Fibroblast of skin of left biceps (primary cell): ENCODE results near the gene TAGAP.

Source experiments
- DNase-seq, 2 experiments: peaks; one replicate each; pipeline ENCODE4 v3.0.0-alpha.2; 2013; ENCODE audit warnings: low read depth in 2 of 2

Gene TAGAP

GRCh38 chr6:159071843-159072769, 27.3 kb upstream of the TAGAP start:
- no peak for DNase-seq

- DNase-seq = no peak
Measured at GRCh38 chr6:159068904-159069578, 24.2 kb upstream of the TAGAP start.

GRCh38 chr6:159067334-159067733, 22.5 kb upstream of the TAGAP start:
- DNase-seq = no peak

GRCh38 chr6:159066483-159066882, 21.7 kb upstream of the TAGAP start:
- DNase-seq = no peak

GRCh38 chr6:159065759-159066329, 21.1 kb upstream of the TAGAP start:
- DNase-seq = no peak

- no peak for DNase-seq
Measured at GRCh38 chr6:159065091-159065490, 20.3 kb upstream of the TAGAP start.

- no peak for DNase-seq
Measured at GRCh38 chr6:159064477-159064876, 19.7 kb upstream of the TAGAP start.

GRCh38 chr6:159063549-159063948, 18.8 kb upstream of the TAGAP start:
- no peak for DNase-seq

- DNase-seq = no peak
Measured at GRCh38 chr6:159062976-159063375, 18.2 kb upstream of the TAGAP start.

- DNase-seq = no peak
Measured at GRCh38 chr6:159062564-159062945, 17.8 kb upstream of the TAGAP start.

- DNase-seq = no peak
Measured at GRCh38 chr6:159061805-159062563, 17.2 kb upstream of the TAGAP start.

- DNase-seq = no peak
Measured at GRCh38 chr6:159061146-159061545, 16.4 kb upstream of the TAGAP start.

GRCh38 chr6:159059885-159060506, 15.2 kb upstream of the TAGAP start:
- no peak for DNase-seq

GRCh38 chr6:159059141-159059540, 14.3 kb upstream of the TAGAP start:
- DNase-seq = no peak

- DNase-seq = no peak
Measured at GRCh38 chr6:159056899-159057298, 12.1 kb upstream of the TAGAP start.

GRCh38 chr6:159056432-159056831, 11.6 kb upstream of the TAGAP start:
- no peak for DNase-seq

- DNase-seq = no peak
Measured at GRCh38 chr6:159056003-159056402, 11.2 kb upstream of the TAGAP start.

GRCh38 chr6:159053781-159054398, 9.1 kb upstream of the TAGAP start:
- DNase-seq = no peak

- no peak for DNase-seq
Measured at GRCh38 chr6:159052720-159053119, 7.9 kb upstream of the TAGAP start.

GRCh38 chr6:159047891-159048685, 3.3 kb upstream of the TAGAP start:
- DNase-seq = no peak
